ENCODE measurements around the gene GSDME.

Gene GSDME

GRCh38 chr7:24769851-24770250, 12.6 kb upstream of the GSDME start:
- no peak for DNase-seq (ENCODE audit: low read depth in 2 of 2)

GRCh38 chr7:24769014-24769830, 12.0 kb upstream of the GSDME start:
- no peak for DNase-seq (ENCODE audit: low read depth in 2 of 2)

GRCh38 chr7:24767878-24768569, 10.8 kb upstream of the GSDME start:
- no peak for DNase-seq (ENCODE audit: low read depth in 2 of 2)

- no peak for DNase-seq (ENCODE audit: low read depth in 2 of 2)
Observed at GRCh38 chr7:24764972-24765744, 7.9 kb upstream of the GSDME start.

- DNase-seq (ENCODE audit: low read depth in 2 of 2) = no peak
Observed at GRCh38 chr7:24764011-24764410, 6.7 kb upstream of the GSDME start.

GRCh38 chr7:24763303-24763901, 6.1 kb upstream of the GSDME start:
- no peak for DNase-seq (ENCODE audit: low read depth in 2 of 2)

- no peak for DNase-seq (ENCODE audit: low read depth in 2 of 2)
Observed at GRCh38 chr7:24762771-24763170, 5.5 kb upstream of the GSDME start.

- DNase-seq (ENCODE audit: low read depth in 2 of 2) = no peak
Observed at GRCh38 chr7:24760968-24761367, 3.7 kb upstream of the GSDME start.

GRCh38 chr7:24756545-24757352, 515 bp downstream of the GSDME start:
- no peak for DNase-seq (ENCODE audit: low read depth in 2 of 2)

GRCh38 chr7:24755541-24756407, 1.5 kb downstream of the GSDME start:
- DNase-seq (ENCODE audit: low read depth in 2 of 2) = no peak

GRCh38 chr7:24754906-24755506, 2.3 kb downstream of the GSDME start:
- DNase-seq (ENCODE audit: low read depth in 2 of 2) = no peak

- DNase-seq (ENCODE audit: low read depth in 2 of 2) = no peak
Observed at GRCh38 chr7:24752073-24752800, 5.0 kb downstream of the GSDME start.

GRCh38 chr7:24751484-24751883, 5.8 kb downstream of the GSDME start:
- DNase-seq (ENCODE audit: low read depth in 2 of 2) = no peak

- no peak for DNase-seq (ENCODE audit: low read depth in 2 of 2)
Observed at GRCh38 chr7:24750441-24751055, 6.7 kb downstream of the GSDME start.

GRCh38 chr7:24748521-24748920, 8.7 kb downstream of the GSDME start:
- no peak for DNase-seq (ENCODE audit: low read depth in 2 of 2)

GRCh38 chr7:24745355-24745754, 11.9 kb downstream of the GSDME start:
- no peak for DNase-seq (ENCODE audit: low read depth in 2 of 2)

GRCh38 chr7:24743471-24743870, 13.8 kb downstream of the GSDME start:
- no peak for DNase-seq (ENCODE audit: low read depth in 2 of 2)

- DNase-seq (ENCODE audit: low read depth in 2 of 2) = no peak
Observed at GRCh38 chr7:24742506-24743162, 14.6 kb downstream of the GSDME start.

All from stimulated activated CD8-positive, alpha-beta memory T cell treated with anti-CD3 and anti-CD28 coated beads, Interleukin-2, amount 100 ng/mL, for 1 hour (primary cell).